ENCODE results near the gene MYL10. TPM values are rescaled to one million over a fixed set of nuclear protein-coding genes. Genes with fewer than 3 reads are reported as not detected.
A peak's percentile ranks its signal among the peaks of the same experiment; 100 is the strongest.

The MYL10 gene
- total and polyA plus RNA-seq, 2 of the 13 experiments (the other 11 are each of a cell fraction or from before 2014, with no cell fraction given): not detected

- TF ChIP-seq KIAA2018 (CRISPR knock-in tag; IDR thresholded peaks at IDR 0.05; ENCODE audit: borderline replicate concordance): no peak
- TF ChIP-seq MAFG (CRISPR knock-in tag; IDR thresholded peaks at IDR 0.05): no peak
- TF ChIP-seq TIGD3 (CRISPR knock-in tag; IDR thresholded peaks at IDR 0.05; ENCODE audit: borderline replicate concordance): no peak
- TF ChIP-seq ZNF329 (CRISPR knock-in tag; IDR thresholded peaks at IDR 0.05; ENCODE audit: low read depth): no peak
- TF ChIP-seq ZSCAN29 (CRISPR knock-in tag; conservative IDR thresholded peaks at IDR 0.05): 0 out of 2 replicates have a peak, but pooled peaks have one; percentile 73
- TF ChIP-seq HOXA5 (CRISPR knock-in tag; IDR thresholded peaks at IDR 0.05): no peak
- TF ChIP-seq, protein P1, sequence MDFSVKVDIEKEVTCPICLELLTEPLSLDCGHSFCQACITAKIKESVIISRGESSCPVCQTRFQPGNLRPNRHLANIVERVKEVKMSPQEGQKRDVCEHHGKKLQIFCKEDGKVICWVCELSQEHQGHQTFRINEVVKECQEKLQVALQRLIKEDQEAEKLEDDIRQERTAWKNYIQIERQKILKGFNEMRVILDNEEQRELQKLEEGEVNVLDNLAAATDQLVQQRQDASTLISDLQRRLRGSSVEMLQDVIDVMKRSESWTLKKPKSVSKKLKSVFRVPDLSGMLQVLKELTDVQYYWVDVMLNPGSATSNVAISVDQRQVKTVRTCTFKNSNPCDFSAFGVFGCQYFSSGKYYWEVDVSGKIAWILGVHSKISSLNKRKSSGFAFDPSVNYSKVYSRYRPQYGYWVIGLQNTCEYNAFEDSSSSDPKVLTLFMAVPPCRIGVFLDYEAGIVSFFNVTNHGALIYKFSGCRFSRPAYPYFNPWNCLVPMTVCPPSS (IDR thresholded peaks at IDR 0.05): no peak
- TF ChIP-seq ZNF34 (CRISPR knock-in tag; IDR thresholded peaks at IDR 0.05; ENCODE audit: borderline replicate concordance): no peak
- TF ChIP-seq, protein P2, sequence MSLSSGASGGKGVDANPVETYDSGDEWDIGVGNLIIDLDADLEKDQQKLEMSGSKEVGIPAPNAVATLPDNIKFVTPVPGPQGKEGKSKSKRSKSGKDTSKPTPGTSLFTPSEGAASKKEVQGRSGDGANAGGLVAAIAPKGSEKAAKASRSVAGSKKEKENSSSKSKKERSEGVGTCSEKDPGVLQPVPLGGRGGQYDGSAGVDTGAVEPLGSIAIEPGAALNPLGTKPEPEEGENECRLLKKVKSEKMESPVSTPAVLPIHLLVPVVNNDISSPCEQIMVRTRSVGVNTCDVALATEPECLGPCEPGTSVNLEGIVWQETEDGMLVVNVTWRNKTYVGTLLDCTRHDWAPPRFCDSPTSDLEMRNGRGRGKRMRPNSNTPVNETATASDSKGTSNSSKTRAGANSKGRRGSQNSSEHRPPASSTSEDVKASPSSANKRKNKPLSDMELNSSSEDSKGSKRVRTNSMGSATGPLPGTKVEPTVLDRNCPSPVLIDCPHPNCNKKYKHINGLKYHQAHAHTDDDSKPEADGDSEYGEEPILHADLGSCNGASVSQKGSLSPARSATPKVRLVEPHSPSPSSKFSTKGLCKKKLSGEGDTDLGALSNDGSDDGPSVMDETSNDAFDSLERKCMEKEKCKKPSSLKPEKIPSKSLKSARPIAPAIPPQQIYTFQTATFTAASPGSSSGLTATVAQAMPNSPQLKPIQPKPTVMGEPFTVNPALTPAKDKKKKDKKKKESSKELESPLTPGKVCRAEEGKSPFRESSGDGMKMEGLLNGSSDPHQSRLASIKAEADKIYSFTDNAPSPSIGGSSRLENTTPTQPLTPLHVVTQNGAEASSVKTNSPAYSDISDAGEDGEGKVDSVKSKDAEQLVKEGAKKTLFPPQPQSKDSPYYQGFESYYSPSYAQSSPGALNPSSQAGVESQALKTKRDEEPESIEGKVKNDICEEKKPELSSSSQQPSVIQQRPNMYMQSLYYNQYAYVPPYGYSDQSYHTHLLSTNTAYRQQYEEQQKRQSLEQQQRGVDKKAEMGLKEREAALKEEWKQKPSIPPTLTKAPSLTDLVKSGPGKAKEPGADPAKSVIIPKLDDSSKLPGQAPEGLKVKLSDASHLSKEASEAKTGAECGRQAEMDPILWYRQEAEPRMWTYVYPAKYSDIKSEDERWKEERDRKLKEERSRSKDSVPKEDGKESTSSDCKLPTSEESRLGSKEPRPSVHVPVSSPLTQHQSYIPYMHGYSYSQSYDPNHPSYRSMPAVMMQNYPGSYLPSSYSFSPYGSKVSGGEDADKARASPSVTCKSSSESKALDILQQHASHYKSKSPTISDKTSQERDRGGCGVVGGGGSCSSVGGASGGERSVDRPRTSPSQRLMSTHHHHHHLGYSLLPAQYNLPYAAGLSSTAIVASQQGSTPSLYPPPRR (CRISPR knock-in tag; IDR thresholded peaks at IDR 0.05; ENCODE audit: borderline replicate concordance): no peak
- TF ChIP-seq, protein P3, sequence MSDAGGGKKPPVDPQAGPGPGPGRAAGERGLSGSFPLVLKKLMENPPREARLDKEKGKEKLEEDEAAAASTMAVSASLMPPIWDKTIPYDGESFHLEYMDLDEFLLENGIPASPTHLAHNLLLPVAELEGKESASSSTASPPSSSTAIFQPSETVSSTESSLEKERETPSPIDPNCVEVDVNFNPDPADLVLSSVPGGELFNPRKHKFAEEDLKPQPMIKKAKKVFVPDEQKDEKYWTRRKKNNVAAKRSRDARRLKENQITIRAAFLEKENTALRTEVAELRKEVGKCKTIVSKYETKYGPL (CRISPR knock-in tag; IDR thresholded peaks at IDR 0.05): no peak
- TF ChIP-seq ZNF264 (CRISPR knock-in tag; IDR thresholded peaks at IDR 0.05): no peak
- TF ChIP-seq ZNF577 (CRISPR knock-in tag; IDR thresholded peaks at IDR 0.05; ENCODE audit: borderline replicate concordance, low read depth): no peak
Observed at GRCh38 chr7:101598422-101598985, 30.6 kb downstream of the MYL10 start (continued).

Data from HepG2 (cell line).